HCT116 (cell line): ENCODE results near the gene MYBPH. TPM values are rescaled to one million over a fixed set of nuclear protein-coding genes. Genes with fewer than 3 reads are reported as not detected.

Experiments used
- ATAC-seq: fragments of 200-7000 bp; cut with Tn5 transposase; 2 replicates; pipeline ENCODE4 v1.9.1; 2020; ENCODE audit warnings: mild to moderate bottlenecking, moderate library complexity
- BruUV-seq: library from RNA; stranded (reverse); fragments of 400-500 nt; replicated peaks from 2 replicates; lab custom pipeline; 2021; lab: Mats Ljungman, UMichigan
- CTCF ChIA-PET: fragments of 300-600 bp; sonication (Branson Sonifier 250); formaldehyde crosslinking; loops from one replicate; lab custom pipeline; 2021; ENCODE audit warnings: antibody characterized with exemption; lab: Charles Lee
- POLR2A ChIA-PET: fragments of 300-600, 350-600 bp; sonication (Branson Sonifier 250); formaldehyde crosslinking; loops from one replicate; lab custom pipeline; 2021; ENCODE audit warnings: antibody characterized with exemption; lab: Charles Lee
- RAD21 ChIA-PET, 2 experiments: fragments of 300-600 bp; sonication (Branson Sonifier 250); formaldehyde crosslinking; loops; one replicate each; lab custom pipeline; 2023; ENCODE audit warnings: low total read pairs in 2 of 2; ENCODE audit not compliant: uncharacterized antibody in 2 of 2, unreplicated experiment in 2 of 2, low non-redundant PET in 1 of 2; lab: Charles Lee
- DNase-seq: peaks from one replicate; pipeline ENCODE4 v3.0.0-alpha.2; 2010; ENCODE audit warnings: low read depth, low spot score
- H2AFZ ChIP-seq: fragments of 200-600 bp; shearing (Covaris generic), sonication (generic); 2 replicates; pipeline ENCODE4 v1.6.1; 2017; ENCODE audit warnings: low read depth, mixed run types, mixed read lengths, antibody characterized with exemption, low read length; ENCODE audit not compliant: poor library complexity, severe bottlenecking
- H3K27ac ChIP-seq: 2 replicates; pipeline ENCODE4 v1.5.1; 2012; ENCODE audit warnings: low read depth, low read length
- H3K27me3 ChIP-seq: fragments of 200-600 bp; sonication (generic); 2 replicates; pipeline ENCODE4 v1.6.1; 2016; ENCODE audit warnings: mixed run types, low read length, mixed read lengths; ENCODE audit not compliant: insufficient read depth
- H3K36me3 ChIP-seq, 2 experiments: fragments of 200-500 bp in 1 of 2; fragments of 200-600 bp in 1 of 2; sonication (Bioruptor generic) in 1 of 2; sonication (generic) in 1 of 2; 2 replicates each; pipeline versions ENCODE4 v1.5.1 to v1.6.1; 2014 to 2016; ENCODE audit warnings: low read length in 2 of 2, inconsistent platforms in 1 of 2, mixed read lengths in 1 of 2, mixed run types in 1 of 2; ENCODE audit not compliant: insufficient read depth in 2 of 2, control insufficient read depth in 1 of 2
- H3K4me1 ChIP-seq, 2 experiments: fragments of 200-600 bp in 1 of 2; sonication (generic) in 1 of 2; 2 replicates each; pipeline versions ENCODE4 v1.5.1 to v1.6.1; 2012 to 2017; ENCODE audit warnings: low read length in 2 of 2, inconsistent platforms in 1 of 2, mild to moderate bottlenecking in 1 of 2, mixed read lengths in 1 of 2, mixed run types in 1 of 2, moderate library complexity in 1 of 2; ENCODE audit not compliant: insufficient read depth in 2 of 2, control insufficient read depth in 1 of 2
- H3K4me2 ChIP-seq: fragments of 200-600 bp; sonication (generic); 2 replicates; pipeline ENCODE4 v1.6.1; 2017; ENCODE audit warnings: mixed run types, low read length, mixed read lengths
- H3K4me3 ChIP-seq, 2 experiments: fragments of 200-600 bp in 1 of 2; sonication (generic) in 1 of 2; replicated peaks in 1 of 2; 2 replicates each; pipeline ENCODE4 v1.5.1; 2011 to 2016; ENCODE audit warnings: low read length in 2 of 2, control low read depth in 1 of 2, low read depth in 1 of 2, mild to moderate bottlenecking in 1 of 2, mixed read lengths in 1 of 2, mixed run types in 1 of 2
- H3K79me2 ChIP-seq: fragments of 200-600 bp; sonication (generic); 2 replicates; pipeline ENCODE4 v1.6.1; 2017; ENCODE audit warnings: mild to moderate bottlenecking, mixed run types, low read length, moderate library complexity, mixed read lengths; ENCODE audit not compliant: insufficient read depth
- H3K9ac ChIP-seq: fragments of 200-600 bp; sonication (generic); 2 replicates; pipeline ENCODE4 v1.6.1; 2016; ENCODE audit warnings: low read length, mixed read lengths
- H3K9me2 ChIP-seq: fragments of 200-600 bp; sonication (generic), shearing (Covaris generic); 2 replicates; pipeline ENCODE4 v1.6.1; 2017; ENCODE audit warnings: mixed run types, mild to moderate bottlenecking, moderate library complexity; ENCODE audit not compliant: insufficient read depth
- H3K9me3 ChIP-seq, 2 experiments: fragments of 200-500 bp in 1 of 2; fragments of 200-600 bp in 1 of 2; sonication (Bioruptor generic) in 1 of 2; sonication (generic) in 1 of 2; 2 replicates each; pipeline ENCODE4 v1.6.1; 2014 to 2017; ENCODE audit warnings: low read length in 2 of 2, mixed read lengths in 2 of 2, inconsistent platforms in 1 of 2, low read depth in 1 of 2, mild to moderate bottlenecking in 1 of 2, mixed run types in 1 of 2, moderate library complexity in 1 of 2; ENCODE audit not compliant: control insufficient read depth in 1 of 2, insufficient read depth in 1 of 2
- H4K20me1 ChIP-seq: fragments of 200-600 bp; sonication (generic), shearing (Covaris generic); 2 replicates; pipeline ENCODE4 v1.6.1; 2017; ENCODE audit warnings: mixed run types, mild to moderate bottlenecking, moderate library complexity; ENCODE audit not compliant: insufficient read depth
- CBX3 ChIP-seq: IDR thresholded peaks from 2 replicates; pipeline ENCODE4 v1.6.1; 2012; ENCODE audit warnings: low read depth
- CEBPB ChIP-seq: IDR thresholded peaks from 2 replicates; pipeline ENCODE4 v1.6.1; 2012; ENCODE audit warnings: low read depth
- CTCF ChIP-seq, 3 experiments: fragments of 200-600 bp in 1 of 3; sonication (generic) in 1 of 3; IDR thresholded peaks in 2 of 3; conservative IDR thresholded peaks in 1 of 3; 2 replicates each; pipeline ENCODE4 v1.5.1; 2012 to 2017; ENCODE audit warnings: low read depth in 2 of 3, low read length in 2 of 3, antibody characterized with exemption in 1 of 3, borderline replicate concordance in 1 of 3, control low read depth in 1 of 3, mild to moderate bottlenecking in 1 of 3, mixed read lengths in 1 of 3, mixed run types in 1 of 3, moderate library complexity in 1 of 3; ENCODE audit not compliant: insufficient read depth in 1 of 3
- EGR1 ChIP-seq: IDR thresholded peaks from 2 replicates; pipeline ENCODE4 v1.6.1; 2012; ENCODE audit warnings: low read depth
- EZH2phosphoT487 ChIP-seq: fragments of 200-600 bp; IDR thresholded peaks from 2 replicates; pipeline ENCODE4 v1.6.1; 2018; ENCODE audit warnings: antibody characterized with exemption, borderline replicate concordance
- FOSL1 ChIP-seq: IDR thresholded peaks from 2 replicates; pipeline ENCODE4 v1.6.1; 2012; ENCODE audit warnings: low read depth
- POLR2A ChIP-seq: IDR thresholded peaks from 2 replicates; pipeline ENCODE4 v1.7.0; 2011; ENCODE audit warnings: borderline replicate concordance; ENCODE audit not compliant: insufficient read depth, insufficient read length; ENCODE audit errors: extremely low read depth
- POLR2AphosphoS5 ChIP-seq: IDR thresholded peaks from 2 replicates; pipeline ENCODE4 v1.6.1; 2011; ENCODE audit warnings: mild to moderate bottlenecking, low read depth, low read length, moderate library complexity
- RAD21 ChIP-seq: IDR thresholded peaks from 2 replicates; pipeline ENCODE4 v1.6.1; 2012; ENCODE audit warnings: low read depth, mild to moderate bottlenecking
- SIN3A ChIP-seq: IDR thresholded peaks from 2 replicates; pipeline ENCODE4 v1.6.1; 2012; ENCODE audit warnings: low read depth
- SRF ChIP-seq: IDR thresholded peaks from 2 replicates; pipeline ENCODE4 v1.6.1; 2012; ENCODE audit warnings: low read depth
- YY1 ChIP-seq: IDR thresholded peaks from 2 replicates; pipeline ENCODE4 v1.6.1; 2011; ENCODE audit warnings: low read length, low read depth, moderate library complexity, mild to moderate bottlenecking; ENCODE audit not compliant: insufficient replicate concordance; ENCODE audit errors: extremely low read depth
- ZFX ChIP-seq: fragments of 450-650 bp; IDR thresholded peaks from 2 replicates; pipeline ENCODE4 v1.6.1; 2017
- ZNF274 ChIP-seq: fragments of 200-500 bp; sonication (Bioruptor generic); IDR thresholded peaks from 2 replicates; pipeline ENCODE4 v1.6.1; 2014; ENCODE audit warnings: mild to moderate bottlenecking, low read depth, low read length, inconsistent platforms
- intact Hi-C: fragments of 100-400 bp; cut with micrococcal nuclease; formaldehyde crosslinking; loops from 2 replicates; pipeline ENCODE4 v1.10.0; 2022
- total RNA-seq: library from RNA; stranded (reverse); gene quantifications from one replicate; pipeline ENCODE4 v1.2.1, GENCODE V29; 2021; ENCODE audit not compliant: unreplicated experiment

MYBPH gene
- total RNA-seq, 1 experiment from 2014 or later, result 0.22 TPM

- intact Hi-C loops, result no loop called here
- no peak for TF ChIP-seq POLR2AphosphoS5
- TF ChIP-seq POLR2A, result no peak
- TF ChIP-seq RAD21, result no peak
- TF ChIP-seq EZH2phosphoT487, result no peak
- no peak for TF ChIP-seq ZFX
- no peak for TF ChIP-seq YY1
- no peak for TF ChIP-seq FOSL1
- no peak for TF ChIP-seq CEBPB
- TF ChIP-seq SRF, result no peak
- TF ChIP-seq ZNF274, result no peak
- TF ChIP-seq CBX3, result no peak
- no peak for TF ChIP-seq CTCF (IDR thresholded peaks at IDR 0.05 in 2 of 3, conservative IDR thresholded peaks at IDR 0.05 in 1 of 3; ENCODE audit: borderline replicate concordance in 1 of 3, insufficient read depth in 1 of 3, low read depth in 2 of 3, low read length in 2 of 3)
- TF ChIP-seq SIN3A, result no peak
- TF ChIP-seq EGR1, result no peak
Observed at GRCh38 chr1:203189951-203190352, 14.3 kb upstream of the MYBPH start.

More at GRCh38 chr1:203189951-203190352, 14.3 kb upstream of the MYBPH start:
- Histone ChIP-seq H3K4me2 (no peak overlapping the region), H3K9me2 (no peaks in the 10 kb centered on the region), H2AFZ (no peak overlapping the region), H3K27me3 (no peaks in the 10 kb centered on the region), H3K4me3 (no peak overlapping the region), H3K79me2 (no peaks in the 10 kb centered on the region), H3K4me1 (peaks cover 0 to 21% of the 10 kb centered on the region in 2 experiments; a peak in 2 of 4 replicates), H3K27ac (no peak overlapping the region), H3K9ac (no peak overlapping the region), H3K36me3 (no peaks in the 10 kb centered on the region), H4K20me1 (no peaks in the 10 kb centered on the region), H3K9me3 (no peaks in the 10 kb centered on the region)
- ChIA-PET RAD21 (no interaction called here), POLR2A (no interaction called here), CTCF (interaction anchor here (1.3 kb wide), 1 partner anchor 64 kb away, joined by 3 read pairs; no protein-coding TSS in a partner anchor)
- no peak for DNase-seq
- no peak for ATAC-seq
- BruUV-seq, result no TSS peak
